HG03025 (cell line): ENCODE data around the gene COG3.

Source experiments
- ATAC-seq: cut with Tn5 transposase; IDR thresholded peaks from one replicate; pipeline ENCODE4 v1.9.1; 2021; ENCODE audit warnings: mild to moderate bottlenecking, moderate library complexity; ENCODE audit not compliant: unreplicated experiment, low FRiP score

COG3 gene

GRCh38 chr13:45500492-45501174 lies 35.9 kb downstream of the COG3 start:
- ATAC-seq = no peak

GRCh38 chr13:45501175-45501526 lies 36.4 kb downstream of the COG3 start:
- ATAC-seq = no peak

- no peak for ATAC-seq
Measured at GRCh38 chr13:45503658-45504057, 38.9 kb downstream of the COG3 start.

- ATAC-seq = no peak
Measured at GRCh38 chr13:45506811-45507210, 42.1 kb downstream of the COG3 start.

- no peak for ATAC-seq
Measured at GRCh38 chr13:45508776-45509175, 44.0 kb downstream of the COG3 start.

GRCh38 chr13:45510672-45511071 lies 45.9 kb downstream of the COG3 start:
- no peak for ATAC-seq

GRCh38 chr13:45511310-45512097 lies 46.8 kb downstream of the COG3 start:
- no peak for ATAC-seq

- no peak for ATAC-seq
Measured at GRCh38 chr13:45512098-45512496, 47.4 kb downstream of the COG3 start.

GRCh38 chr13:45516757-45517156 lies 52.0 kb downstream of the COG3 start:
- no peak for ATAC-seq

- no peak for ATAC-seq
Measured at GRCh38 chr13:45518525-45519245, 53.9 kb downstream of the COG3 start.

- ATAC-seq = no peak
Measured at GRCh38 chr13:45519493-45519892, 54.8 kb downstream of the COG3 start.

- ATAC-seq = no peak
Measured at GRCh38 chr13:45521297-45521696, 56.6 kb downstream of the COG3 start.

- ATAC-seq = no peak
Measured at GRCh38 chr13:45522571-45522970, 57.8 kb downstream of the COG3 start.

GRCh38 chr13:45527699-45528462 lies 63.1 kb downstream of the COG3 start:
- ATAC-seq = no peak

- ATAC-seq = no peak
Measured at GRCh38 chr13:45529758-45530157, 65.0 kb downstream of the COG3 start.

GRCh38 chr13:45534604-45535003 lies 69.9 kb downstream of the COG3 start:
- no peak for ATAC-seq

- ATAC-seq = no peak
Measured at GRCh38 chr13:45536224-45536623, 71.5 kb downstream of the COG3 start.

- no peak for ATAC-seq
Measured at GRCh38 chr13:45537516-45537915, 72.8 kb downstream of the COG3 start.

GRCh38 chr13:45538382-45538781 lies 73.6 kb downstream of the COG3 start:
- ATAC-seq = no peak

- no peak for ATAC-seq
Measured at GRCh38 chr13:45540195-45540594, 75.5 kb downstream of the COG3 start.

- ATAC-seq = no peak
Measured at GRCh38 chr13:45540864-45541263, 76.1 kb downstream of the COG3 start.
